Stimulated activated CD8-positive, alpha-beta memory T cell treated with anti-CD3 and anti-CD28 coated beads, Interleukin-4, amount 100 ng/mL, for 24 hours (primary cell): Measurements from ENCODE around the gene CSMD2.

ENCODE experiments used
- DNase-seq: peaks from one replicate; pipeline ENCODE4 v3.0.0-alpha.2; 2020; ENCODE audit warnings: low read depth

CSMD2 gene

GRCh38 chr1:33818071-33818470 is 347.0 kb downstream of the CSMD2 start:
- DNase-seq, result no peak

- DNase-seq, result no peak
Measured at GRCh38 chr1:33815061-33815460, 350.0 kb downstream of the CSMD2 start.

GRCh38 chr1:33814166-33814565 is 350.9 kb downstream of the CSMD2 start:
- no peak for DNase-seq

GRCh38 chr1:33810571-33810970 is 354.5 kb downstream of the CSMD2 start:
- no peak for DNase-seq

- no peak for DNase-seq
Measured at GRCh38 chr1:33805988-33806387, 359.0 kb downstream of the CSMD2 start.

- no peak for DNase-seq
Measured at GRCh38 chr1:33802268-33802667, 362.8 kb downstream of the CSMD2 start.

GRCh38 chr1:33797849-33798248 is 367.2 kb downstream of the CSMD2 start:
- no peak for DNase-seq

GRCh38 chr1:33792651-33793050 is 372.4 kb downstream of the CSMD2 start:
- no peak for DNase-seq

GRCh38 chr1:33792216-33792615 is 372.8 kb downstream of the CSMD2 start:
- no peak for DNase-seq

- no peak for DNase-seq
Measured at GRCh38 chr1:33791251-33791650, 373.8 kb downstream of the CSMD2 start.

- DNase-seq, result no peak
Measured at GRCh38 chr1:33790577-33790976, 374.5 kb downstream of the CSMD2 start.

GRCh38 chr1:33784876-33785275 is 380.2 kb downstream of the CSMD2 start:
- DNase-seq, result no peak

GRCh38 chr1:33782776-33783175 is 382.3 kb downstream of the CSMD2 start:
- DNase-seq, result no peak

- DNase-seq, result no peak
Measured at GRCh38 chr1:33781652-33782051, 383.4 kb downstream of the CSMD2 start.

GRCh38 chr1:33777337-33777736 is 387.7 kb downstream of the CSMD2 start:
- no peak for DNase-seq

GRCh38 chr1:33768821-33769220 is 396.2 kb downstream of the CSMD2 start:
- no peak for DNase-seq

- DNase-seq, result no peak
Measured at GRCh38 chr1:33768106-33768505, 396.9 kb downstream of the CSMD2 start.

GRCh38 chr1:33764149-33764548 is 400.9 kb downstream of the CSMD2 start:
- DNase-seq, result no peak

- no peak for DNase-seq
Measured at GRCh38 chr1:33763406-33763805, 401.6 kb downstream of the CSMD2 start.

GRCh38 chr1:33762962-33763361 is 402.1 kb downstream of the CSMD2 start:
- DNase-seq, result no peak

- DNase-seq, result no peak
Measured at GRCh38 chr1:33762109-33762830, 402.8 kb downstream of the CSMD2 start.

- DNase-seq, result no peak
Measured at GRCh38 chr1:33758698-33759097, 406.3 kb downstream of the CSMD2 start.

- no peak for DNase-seq
Measured at GRCh38 chr1:33753087-33753856, 411.8 kb downstream of the CSMD2 start.

GRCh38 chr1:33745942-33746341 is 419.1 kb downstream of the CSMD2 start:
- no peak for DNase-seq
